Adrenal gland (tissue), 5 donors: ENCODE data around the gene SMIM43.

Experiments
- CTCF ChIP-seq, 6 experiments: fragments of 450-650 bp in 4 of 6; fragments of 200-600 bp in 2 of 6; sonication (generic) in 1 of 6; IDR thresholded peaks; 1 replicate in 5 of 6; 2 replicates in 1 of 6; pipeline versions ENCODE4 v1.5.1 to v1.8.0; 2016 to 2021; ENCODE audit warnings: antibody characterized with exemption in 6 of 6, mild to moderate bottlenecking in 2 of 6, moderate library complexity in 1 of 6
- POLR2A ChIP-seq, 2 donors: fragments of 450-650 bp; IDR thresholded peaks; one replicate each; pipeline ENCODE4 v1.6.1; 2017; ENCODE audit warnings: antibody characterized with exemption in 2 of 2, mild to moderate bottlenecking in 2 of 2, moderate library complexity in 1 of 2
- donor health status: DM: no; HTN: no; CAD: no.

- TF ChIP-seq POLR2A (IDR thresholded peaks at IDR 0.05), result no peak
- TF ChIP-seq CTCF (IDR thresholded peaks at IDR 0.05), result no peak
Measured at GRCh38 chr4:121720109-121720508, 44.9 kb downstream of the SMIM43 start.
